Eye (tissue), 1 donor: ENCODE results near the gene PUDP.
"Not testable (repeated sequence)": the region's sequence is repeated elsewhere in the genome, so short reads cannot be mapped to it uniquely, and the experiment has no call there.

ENCODE experiments used
- DNase-seq: peaks from one replicate; pipeline ENCODE4 v3.0.0-alpha.2; 2015

PUDP gene

GRCh38 chrX:7025471-7025870 is 122.5 kb downstream of the PUDP start:
- no peak for DNase-seq

DNA sequence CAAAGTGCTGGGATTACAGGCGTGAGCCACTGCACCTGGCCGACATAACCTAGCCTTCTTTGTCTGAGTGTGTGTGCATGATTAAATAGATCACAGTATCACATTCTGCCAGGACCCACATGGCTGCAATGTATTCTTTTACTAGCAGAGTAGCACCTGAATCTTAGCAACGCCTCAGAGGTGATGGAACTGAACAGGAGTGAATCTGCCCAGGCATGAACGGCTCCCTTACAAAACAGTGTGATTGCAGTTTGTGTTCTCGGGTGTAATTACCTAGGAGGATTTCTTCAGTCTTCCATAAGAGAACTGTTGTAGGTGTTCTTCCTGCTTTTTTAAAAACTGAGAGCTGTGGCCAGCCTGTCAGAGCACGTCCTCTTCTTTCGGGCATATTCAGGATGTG is 123.1 kb downstream of the PUDP start:
- DNase-seq, result peak; percentile 0

GRCh38 chrX:7022996-7023395 is 125.0 kb downstream of the PUDP start:
- DNase-seq, result not testable (repeated sequence)

GRCh38 chrX:7021991-7022390 is 126.0 kb downstream of the PUDP start:
- no peak for DNase-seq

- DNase-seq, result no peak
Observed at GRCh38 chrX:7019555-7019954, 128.4 kb downstream of the PUDP start.

DNA sequence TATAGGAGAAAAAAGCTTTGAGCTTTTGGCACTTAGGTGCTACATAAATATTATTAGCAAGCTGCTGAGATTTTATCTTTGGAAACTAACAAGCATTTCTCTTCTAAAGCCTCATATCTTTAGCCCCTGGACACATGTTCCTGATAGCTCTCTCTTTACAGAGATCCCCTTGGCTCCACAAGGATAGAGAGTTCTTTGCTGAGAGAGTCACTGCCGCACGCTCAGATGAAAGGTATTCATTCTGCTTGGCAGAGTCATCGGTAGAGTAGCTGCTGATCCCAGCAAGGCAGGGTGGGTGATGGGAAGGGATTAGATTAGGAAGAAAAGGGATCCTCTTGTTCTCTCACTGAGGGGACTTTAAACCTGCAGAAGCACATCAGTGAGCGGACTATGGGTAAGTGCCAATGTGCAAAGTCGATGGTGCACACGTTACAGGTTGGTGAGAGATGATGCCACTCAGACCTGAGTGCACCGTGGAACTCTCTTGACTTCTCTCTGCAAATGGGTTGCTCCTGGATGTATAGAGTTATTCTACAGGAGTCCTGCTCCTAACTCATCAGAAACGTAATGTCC is 135.6 kb downstream of the PUDP start:
- DNase-seq, result not testable (repeated sequence)

DNA sequence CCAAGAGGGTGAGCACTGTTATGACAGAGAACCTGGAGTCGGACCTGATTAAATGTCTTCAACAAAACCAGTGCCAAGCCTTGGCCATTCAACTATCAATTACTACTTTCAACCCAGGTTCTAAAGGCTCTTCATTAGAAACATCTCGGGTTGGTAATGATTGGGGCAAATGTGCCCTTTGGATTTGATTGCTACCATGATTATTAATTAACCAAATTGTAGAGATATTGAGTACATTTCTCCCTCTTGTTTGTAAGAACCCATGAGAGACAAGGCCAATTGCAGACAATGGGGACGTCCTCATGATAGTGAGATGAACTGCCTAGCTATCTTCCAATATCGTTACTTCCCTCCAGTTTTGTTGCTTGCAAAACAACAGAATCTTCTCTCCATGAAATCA is 137.1 kb downstream of the PUDP start:
- not testable (repeated sequence) for DNase-seq

- DNase-seq, result not testable (repeated sequence)
Observed at GRCh38 chrX:7007328-7007727, 140.6 kb downstream of the PUDP start.
